Measurements from ENCODE around the gene GALNT13. TPM values are rescaled to one million over a fixed set of nuclear protein-coding genes. Genes with fewer than 3 reads are reported as not detected.

The GALNT13 gene
- total RNA-seq, 1 experiment from 2014 or later, result 0.75 TPM

DNA sequence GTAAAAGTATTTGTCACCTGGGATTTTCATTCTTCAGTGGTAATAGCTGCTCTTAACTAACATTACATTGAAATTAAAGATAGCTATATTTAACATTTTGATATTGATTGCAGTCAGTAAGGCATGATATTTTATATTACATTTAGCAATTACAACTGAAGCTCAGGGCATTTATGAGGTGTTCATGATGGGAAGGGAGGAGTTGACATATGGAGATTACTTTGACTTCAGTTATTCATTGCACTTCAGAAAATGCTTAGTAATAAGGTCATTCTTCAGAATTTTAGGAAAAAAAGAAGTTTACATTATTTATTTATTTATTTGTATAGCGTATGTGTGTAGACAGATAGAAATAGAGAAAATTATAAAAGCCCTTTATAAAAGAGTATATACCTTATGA, 352.0 kb downstream of the GALNT13 start:
- no peak for DNase-seq (ENCODE audit: low read depth)

DNA sequence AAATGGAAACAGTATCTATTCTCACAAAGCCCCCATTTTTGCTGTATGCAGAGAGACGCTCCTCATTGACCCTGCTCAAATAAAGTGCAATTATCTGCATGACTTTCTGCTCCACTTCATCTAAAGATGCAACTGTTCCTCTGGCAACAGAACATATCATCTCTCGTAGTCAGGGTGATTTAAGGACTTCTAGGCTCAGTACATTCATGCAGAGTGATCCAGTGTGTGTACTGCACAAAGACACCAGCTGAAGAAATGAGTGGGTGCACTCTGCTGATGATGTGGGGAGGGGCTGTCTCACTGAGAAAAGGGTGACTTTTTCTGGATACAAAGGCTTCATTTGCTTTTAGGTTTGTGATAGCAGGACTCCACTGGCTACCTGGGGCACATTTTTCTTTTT, 355.2 kb downstream of the GALNT13 start:
- DNase-seq (ENCODE audit: low read depth), result no peak

DNA sequence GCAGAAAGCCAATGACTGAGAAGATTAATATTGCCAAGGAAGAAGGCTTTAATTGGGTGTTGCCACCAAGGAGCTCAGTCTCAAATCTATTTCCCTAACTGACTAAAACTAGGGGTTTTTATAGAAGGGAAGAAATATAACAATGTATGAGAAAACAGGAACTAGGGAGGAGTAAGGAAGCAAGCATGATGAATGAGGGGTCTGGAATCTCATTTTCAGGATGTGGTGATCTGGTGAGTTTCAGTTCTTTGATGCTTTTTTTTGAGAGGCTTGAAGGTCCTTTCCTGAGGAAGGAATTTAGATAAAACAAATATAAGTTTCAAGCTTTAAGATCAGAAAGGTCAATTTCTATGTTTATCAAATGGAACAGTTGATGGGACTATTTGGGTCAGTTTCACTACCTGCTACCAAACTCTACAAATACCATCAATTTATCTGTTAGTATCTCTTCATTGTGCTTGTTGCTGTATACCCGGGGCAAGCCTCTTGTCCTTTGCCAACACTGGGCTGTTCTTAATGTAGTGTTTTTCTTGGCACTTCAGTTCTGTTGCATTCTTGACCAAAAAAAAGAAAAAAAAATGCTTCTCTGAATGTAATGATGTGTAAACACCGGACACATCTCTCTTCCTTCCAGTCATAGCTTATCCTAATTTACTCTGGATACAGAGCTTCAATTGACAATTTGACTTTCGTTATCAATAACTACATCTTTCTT, 357.0 kb downstream of the GALNT13 start:
- peak; percentile 11 for DNase-seq (ENCODE audit: low read depth)

DNA sequence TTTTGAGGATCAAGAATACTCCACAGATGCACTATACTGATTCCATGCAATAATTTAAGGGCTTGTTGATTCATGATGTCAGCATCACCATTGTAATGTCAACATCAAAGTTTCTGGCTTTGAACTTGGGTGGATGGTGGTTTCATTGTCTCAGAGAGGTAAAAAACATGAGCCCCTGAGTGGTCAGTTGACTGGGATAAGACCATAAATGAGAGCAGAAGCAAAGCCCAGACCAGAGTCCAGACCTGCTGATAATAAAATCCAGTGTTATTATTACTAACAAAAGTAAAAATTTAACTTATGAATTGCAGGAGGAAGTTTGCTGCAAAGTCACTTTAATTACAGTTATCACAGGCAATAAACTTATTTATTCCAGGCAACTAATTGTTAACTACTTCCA, 358.2 kb downstream of the GALNT13 start:
- DNase-seq (ENCODE audit: low read depth), result no peak

DNA sequence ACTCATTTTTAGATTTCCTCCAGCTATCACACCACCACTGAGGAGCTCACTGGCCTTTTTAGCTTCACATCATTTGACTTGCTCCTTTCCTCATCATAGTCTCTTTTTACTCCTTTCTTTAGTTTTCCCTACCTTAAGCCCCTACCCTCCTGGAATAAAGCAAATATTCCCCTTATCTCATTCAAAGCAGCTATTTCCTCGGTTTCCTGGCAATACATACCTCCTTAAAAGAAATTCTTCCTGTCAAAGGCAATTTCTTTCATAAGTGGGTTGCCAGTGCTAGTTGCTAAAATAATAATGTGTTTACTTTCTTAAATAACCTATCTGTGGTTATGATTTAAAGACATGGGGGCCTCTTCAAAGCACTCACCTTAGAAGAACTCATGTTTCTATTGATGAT, 359.3 kb downstream of the GALNT13 start:
- DNase-seq (ENCODE audit: low read depth), result no peak

DNA sequence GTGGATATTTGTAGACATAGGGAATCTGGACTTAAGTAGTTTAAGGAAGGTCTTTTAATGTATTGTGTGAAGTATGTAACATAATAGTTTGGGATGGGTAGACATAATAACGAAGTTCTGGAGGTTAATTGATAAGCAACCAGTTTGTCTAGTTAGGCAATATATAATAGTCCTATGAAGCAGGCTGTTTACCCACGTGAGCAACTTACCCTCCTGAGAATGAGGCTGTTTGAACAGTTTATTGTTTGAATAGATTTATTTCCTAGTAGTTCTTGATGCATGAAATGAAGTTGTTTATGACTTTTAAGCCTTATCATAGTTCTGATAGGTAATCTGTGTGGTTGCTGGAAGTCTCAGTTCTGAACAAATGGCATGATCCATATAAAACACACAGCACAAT, 361.5 kb downstream of the GALNT13 start:
- DNase-seq (ENCODE audit: low read depth), result no peak

DNA sequence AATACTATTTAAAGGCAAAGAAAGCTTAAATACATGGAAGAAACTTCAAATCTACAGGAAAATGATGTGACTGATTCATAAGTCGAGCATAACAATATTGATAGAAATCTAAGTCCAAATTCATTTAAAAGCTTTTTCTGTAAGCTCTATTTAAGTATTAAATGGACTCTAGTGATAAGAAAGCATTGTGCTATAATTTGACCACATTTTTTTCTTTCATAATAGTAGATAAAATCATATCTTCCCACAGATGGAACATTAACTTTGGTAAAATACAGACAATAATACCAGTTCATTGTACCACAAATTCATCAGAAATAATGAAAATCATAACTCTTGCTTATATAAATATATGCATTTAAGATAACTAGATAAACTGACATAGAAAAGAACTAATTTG, 366.5 kb downstream of the GALNT13 start:
- DNase-seq (ENCODE audit: low read depth), result no peak

DNA sequence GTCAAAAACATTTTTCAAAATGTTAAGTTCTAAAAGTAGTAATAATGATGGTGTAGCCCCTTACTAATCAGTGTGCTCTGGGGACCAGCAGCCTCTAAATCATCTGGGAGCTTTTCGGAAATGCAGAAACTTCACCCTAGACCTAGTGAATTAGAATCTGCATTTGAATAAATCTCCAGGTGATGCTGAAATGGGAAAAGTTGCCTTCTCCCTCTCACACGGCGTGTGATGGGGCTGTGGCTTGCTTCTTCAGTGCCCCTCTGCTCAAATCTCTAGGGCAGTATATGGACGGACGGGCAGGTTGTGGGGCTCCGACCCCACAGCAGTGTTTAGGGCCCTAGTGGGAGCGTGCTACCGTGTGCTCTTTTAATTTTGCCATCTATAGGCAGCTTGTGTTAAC, 368.6 kb downstream of the GALNT13 start:
- DNase-seq (ENCODE audit: low read depth), result no peak

DNA sequence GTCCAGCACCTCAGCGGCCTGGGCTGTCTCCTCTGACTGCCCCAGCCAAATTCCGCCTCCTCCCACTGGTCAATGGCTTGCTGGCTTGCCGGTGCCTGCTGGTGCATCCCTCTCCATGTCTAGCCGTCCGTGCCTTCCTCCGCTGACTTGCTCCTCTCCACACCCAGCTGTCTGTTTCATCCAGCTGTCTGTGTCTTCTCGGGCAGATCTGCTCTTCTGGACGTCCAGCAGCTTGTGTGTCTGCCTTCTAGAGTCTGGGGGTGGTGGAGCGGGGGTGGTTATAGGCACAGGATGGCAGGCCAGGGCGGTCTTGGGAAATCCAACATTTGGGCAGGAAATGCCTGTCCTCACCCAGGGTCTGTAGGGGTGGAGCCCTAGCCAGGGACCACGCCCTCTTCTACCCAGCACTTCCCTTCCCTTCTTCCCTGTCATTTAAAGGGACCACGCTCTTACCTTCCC, 369.2 kb downstream of the GALNT13 start:
- no peak for DNase-seq (ENCODE audit: low read depth)

DNA sequence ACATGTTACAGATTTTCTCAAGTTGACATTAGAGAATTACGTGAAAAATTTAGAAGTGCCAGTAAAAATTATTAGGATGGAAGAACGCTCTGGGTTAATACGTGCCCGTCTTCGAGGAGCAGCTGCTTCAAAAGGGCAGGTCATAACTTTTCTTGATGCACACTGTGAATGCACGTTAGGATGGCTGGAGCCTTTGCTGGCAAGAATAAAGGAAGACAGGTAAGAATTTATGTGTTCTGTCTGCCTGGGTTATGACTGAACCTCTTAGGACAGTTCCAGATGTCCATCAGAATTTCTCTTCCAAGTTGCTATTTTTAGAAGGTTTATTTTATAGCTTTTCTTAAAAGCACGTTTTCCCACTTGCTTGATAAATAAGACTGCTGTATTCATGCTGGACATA, 371.0 kb downstream of the GALNT13 start:
- DNase-seq (ENCODE audit: low read depth), result no peak

DNA sequence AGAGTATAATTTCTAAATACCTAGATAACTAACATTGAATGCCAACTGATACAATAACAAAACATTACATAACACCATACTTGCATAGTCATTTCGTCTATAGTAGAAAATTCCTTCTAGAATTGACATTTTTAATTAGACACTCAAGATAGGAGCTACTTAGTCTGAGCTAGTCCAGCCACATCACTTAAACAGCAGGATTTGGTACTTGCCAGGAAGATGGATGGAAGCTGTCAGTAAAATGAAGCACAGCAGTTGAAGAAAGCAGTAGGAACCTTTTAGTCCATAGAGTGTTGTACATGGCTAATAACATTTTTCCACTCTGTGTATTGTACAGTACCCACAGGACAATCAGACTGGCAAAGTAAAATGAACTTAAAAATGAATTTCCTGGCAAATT, 372.0 kb downstream of the GALNT13 start:
- no peak for DNase-seq (ENCODE audit: low read depth)

DNA sequence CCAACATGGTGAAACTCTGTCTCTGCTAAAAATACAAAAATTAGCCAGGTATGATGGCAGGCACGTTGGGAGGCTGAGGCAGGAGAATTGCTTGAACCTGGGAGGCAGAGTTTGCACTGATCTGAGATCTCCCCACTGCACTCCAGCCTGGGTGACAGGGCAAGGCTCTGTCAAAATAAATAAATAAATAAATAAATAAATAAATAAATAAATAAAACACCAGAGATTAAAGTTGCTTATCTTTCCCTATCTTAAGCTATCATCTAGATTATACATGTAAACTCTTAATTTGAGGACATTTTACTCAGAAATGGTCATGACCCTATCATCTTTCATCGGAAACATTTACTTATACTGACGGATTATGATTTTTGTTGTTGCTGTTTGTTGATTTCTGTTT, 373.2 kb downstream of the GALNT13 start:
- no peak for DNase-seq (ENCODE audit: low read depth)

DNA sequence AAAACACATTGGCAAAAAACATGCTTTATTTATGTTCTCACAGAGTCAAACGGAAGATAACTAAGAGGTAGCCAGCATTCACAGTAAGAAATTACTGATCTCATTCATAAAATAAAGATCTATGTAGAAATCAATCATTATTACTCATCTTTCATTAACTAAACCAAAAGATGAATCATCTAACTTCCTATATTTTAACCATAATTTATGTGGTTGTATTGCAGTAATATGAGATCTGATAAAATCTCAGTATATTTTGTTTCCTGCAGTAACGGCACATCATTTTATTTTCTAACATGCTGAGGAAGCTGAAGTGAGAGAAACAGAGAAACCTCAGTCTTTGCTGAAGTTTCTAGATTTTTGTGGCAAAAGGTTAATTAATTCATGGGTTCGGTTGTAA, 375.8 kb downstream of the GALNT13 start:
- no peak for DNase-seq (ENCODE audit: low read depth)

DNA sequence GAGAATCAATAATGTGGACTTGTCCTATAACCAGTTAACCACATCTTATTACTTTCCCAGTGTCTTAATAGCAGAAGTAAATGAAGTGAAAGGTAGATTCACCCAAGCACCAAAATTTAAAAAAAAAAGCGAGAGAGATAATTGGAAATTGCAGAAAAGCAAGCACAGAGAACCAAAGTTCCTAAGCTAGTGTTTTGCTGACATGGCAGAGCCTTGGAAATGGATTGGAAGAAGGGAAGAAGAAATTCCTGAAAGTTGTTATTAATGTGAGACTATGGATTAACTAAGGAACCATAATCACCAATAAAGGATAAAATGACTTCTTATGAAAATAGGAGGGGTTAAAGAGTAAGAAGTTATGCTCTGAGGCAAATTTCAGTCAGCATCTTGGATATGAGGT, 384.4 kb downstream of the GALNT13 start:
- no peak for DNase-seq (ENCODE audit: low read depth)

DNA sequence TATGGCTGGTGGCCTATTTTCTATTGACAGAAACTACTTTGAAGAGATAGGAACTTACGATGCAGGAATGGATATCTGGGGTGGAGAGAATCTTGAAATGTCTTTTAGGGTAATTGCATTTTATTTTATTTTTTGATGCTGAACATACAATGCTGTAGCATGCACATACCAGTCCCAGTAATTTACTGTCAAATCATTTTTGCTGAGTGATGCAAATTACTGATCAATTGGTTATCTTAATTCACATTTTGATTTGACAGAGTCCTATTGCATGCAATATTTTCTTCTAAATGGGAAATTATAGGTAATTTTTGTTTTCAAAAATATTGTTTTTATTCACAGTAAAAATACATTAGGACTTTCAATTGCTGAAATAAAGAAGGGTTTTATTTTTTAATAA, 387.3 kb downstream of the GALNT13 start:
- DNase-seq (ENCODE audit: low read depth), result no peak

DNA sequence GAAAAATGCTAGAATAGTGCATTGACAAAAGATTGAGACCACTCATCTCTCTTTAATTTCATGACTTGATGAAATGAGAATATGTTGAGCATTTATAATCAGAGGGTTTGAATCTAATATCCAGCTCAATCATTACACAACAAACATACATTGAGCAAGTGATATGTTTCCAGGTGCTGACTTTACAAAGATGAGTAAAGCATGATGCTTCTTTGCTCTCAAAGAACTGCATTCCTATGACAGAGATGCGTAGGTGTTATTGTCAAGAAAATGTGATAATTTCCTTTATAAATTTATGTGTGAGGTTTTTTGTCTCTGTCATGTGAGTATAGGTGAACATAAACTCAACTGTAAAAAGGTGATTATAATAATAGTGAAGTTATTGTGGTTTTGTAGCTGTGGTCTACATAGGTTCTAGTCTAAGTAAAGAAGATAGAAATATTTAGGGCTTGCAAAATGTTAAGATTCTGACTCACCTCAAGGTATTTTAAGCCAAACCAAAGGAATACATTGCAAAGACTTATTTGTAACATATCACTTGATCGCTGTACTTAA, 389.8 kb downstream of the GALNT13 start:
- no peak for DNase-seq (ENCODE audit: low read depth)

DNA sequence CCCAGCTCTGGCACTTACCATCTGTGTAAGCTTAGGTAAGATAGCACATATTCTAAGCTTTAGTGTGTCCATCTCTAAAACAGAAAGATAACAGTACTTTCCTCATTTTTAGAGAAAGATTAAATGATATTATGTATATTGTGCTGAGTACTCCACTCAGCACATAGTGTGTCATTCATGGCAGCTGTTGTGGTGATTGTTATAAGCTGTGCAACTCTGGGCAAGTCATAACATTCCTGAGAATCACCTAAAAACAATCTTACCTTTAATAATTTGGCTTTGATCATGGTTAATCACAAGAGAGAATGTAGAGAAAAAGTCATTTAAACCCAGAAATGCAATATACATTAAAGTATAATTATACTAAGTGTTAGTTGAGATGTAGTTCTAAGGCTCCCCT, 391.5 kb downstream of the GALNT13 start:
- DNase-seq (ENCODE audit: low read depth), result no peak

DNA sequence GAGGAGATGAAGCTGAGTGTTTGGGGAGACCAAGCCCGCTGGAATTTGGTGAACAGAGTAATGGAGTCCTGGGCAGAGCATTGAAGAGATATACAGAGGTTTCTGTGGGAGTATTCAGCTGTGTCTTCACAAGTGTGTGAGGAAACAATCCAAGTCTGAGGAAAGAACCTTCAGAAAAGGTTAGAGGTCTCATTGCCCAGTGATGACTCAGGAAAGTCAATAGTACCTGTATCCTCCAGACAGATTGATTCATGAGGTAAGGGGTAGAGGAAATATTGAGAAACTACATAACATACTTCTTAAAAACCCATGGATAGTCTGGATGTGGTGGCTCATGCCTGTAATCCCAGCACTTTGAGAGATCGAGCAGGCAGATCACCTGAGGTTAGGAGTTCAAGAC, 392.3 kb downstream of the GALNT13 start:
- DNase-seq (ENCODE audit: low read depth), result no peak

DNA sequence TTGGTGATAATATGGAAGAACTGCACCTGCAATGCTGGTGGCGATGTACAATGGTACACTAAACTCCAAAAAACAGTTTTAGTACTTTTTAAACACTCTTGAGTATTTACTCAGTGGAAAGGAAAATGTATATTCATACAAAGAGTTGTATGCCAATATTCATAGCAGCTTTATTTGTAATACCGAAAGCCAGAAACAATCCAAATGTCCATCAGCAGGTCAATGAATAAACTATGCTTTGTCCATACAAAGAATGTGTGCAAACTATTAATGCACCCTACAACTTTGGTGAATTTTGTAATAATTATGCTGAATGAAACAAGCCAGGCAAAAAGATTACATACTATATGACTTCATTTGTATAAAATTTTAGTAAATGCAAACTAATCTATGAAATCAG, 396.3 kb downstream of the GALNT13 start:
- no peak for DNase-seq (ENCODE audit: low read depth)

DNA sequence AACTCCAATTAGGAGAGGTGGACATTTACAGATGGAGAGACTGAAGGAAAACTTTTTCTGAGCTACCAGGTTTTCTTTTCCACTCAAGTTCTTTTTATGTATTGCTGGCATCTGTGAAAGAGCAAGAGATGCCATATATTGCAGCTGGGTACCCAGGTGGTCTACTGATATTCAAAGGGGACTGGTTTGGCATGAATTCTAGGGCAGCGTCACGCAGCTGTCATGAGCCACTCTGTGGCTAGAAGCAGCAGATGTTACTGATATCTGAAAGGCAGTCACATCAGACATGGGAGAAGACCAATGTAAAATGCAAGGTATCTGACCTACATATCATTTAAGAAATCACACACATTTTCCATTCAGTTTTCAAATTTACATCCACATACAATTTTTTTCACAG, 408.8 kb downstream of the GALNT13 start:
- no peak for DNase-seq (ENCODE audit: low read depth)

DNA sequence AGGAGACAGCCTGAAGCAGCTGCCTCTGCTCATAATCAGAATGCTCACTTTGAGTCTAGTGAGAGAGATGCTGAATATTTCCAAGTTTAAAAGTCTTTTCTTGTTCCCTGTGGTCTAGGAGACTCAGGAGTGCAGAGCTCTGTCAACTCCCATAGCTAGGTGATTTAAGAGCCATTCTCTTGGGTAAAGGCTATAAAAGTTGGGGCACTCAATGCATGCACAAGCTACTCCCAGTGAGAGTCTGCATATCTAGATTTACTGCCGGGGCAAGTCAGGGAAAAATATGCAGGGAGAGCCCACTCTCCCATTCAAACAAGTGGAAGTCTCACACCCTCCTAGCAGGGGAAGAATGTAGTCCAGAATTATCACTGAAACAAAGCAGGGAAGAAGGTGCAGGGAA, 418.1 kb downstream of the GALNT13 start:
- no peak for DNase-seq (ENCODE audit: low read depth)

DNA sequence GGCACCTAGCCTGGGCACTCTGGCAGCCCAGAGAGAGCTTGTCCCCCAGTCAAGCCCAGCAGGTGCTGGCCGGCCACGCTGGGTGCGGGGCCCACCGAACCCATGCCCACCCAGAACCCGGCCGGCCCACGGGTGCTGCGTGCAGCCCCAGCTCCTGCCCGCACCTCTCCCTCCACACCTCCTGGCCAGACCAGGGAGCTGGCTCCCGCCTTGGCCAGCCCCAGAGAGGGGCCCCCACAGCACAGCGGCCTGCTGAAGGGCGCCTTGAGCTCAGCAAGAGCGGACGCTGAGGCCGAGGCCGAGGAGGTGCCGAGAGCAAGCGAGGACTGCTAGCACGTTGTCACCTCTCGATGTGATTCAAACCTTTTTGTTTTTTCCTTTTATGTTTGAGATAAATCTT, 419.8 kb downstream of the GALNT13 start:
- no peak for DNase-seq (ENCODE audit: low read depth)

DNA sequence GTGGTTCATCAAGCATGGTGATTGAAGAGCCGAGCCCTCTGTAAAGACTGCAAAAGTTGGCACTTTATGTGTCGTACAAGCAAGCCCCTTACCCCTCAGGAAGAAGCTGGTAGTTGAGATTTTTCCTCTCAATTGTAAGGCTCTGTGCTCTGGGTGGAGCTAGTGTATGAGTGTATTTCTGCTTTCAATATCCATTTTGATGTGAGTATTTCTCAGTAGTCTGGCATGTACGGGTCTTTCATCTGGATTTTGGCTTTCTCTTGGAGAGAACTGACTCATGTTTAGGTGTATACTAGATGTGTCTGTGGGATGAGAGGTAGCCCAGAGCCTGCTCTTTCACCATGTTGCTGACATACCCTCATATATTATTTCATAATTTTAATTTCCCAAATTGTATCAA, 420.2 kb downstream of the GALNT13 start:
- no peak for DNase-seq (ENCODE audit: low read depth)

DNA sequence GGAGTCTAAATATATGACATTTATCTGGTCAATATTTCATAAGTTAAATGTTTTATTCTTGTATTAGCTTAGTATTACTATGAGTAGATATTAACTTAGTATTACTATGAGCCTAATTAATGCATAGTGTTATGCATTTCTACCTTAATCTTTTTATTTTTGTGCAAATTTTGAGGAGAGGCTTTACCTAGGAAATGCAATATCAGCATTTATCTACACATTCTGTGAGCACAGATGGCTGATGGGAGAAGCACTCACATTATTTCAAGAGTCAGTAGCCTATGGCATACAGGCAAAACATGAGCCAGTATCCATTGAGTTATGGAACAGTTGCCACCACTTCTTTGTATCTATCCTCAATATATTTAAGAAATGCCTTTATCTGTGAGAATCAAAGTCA, 422.1 kb downstream of the GALNT13 start:
- DNase-seq (ENCODE audit: low read depth), result no peak

Data from LHCN-M2 (cell line).